ENCODE results near the gene WNT3A.

DNA sequence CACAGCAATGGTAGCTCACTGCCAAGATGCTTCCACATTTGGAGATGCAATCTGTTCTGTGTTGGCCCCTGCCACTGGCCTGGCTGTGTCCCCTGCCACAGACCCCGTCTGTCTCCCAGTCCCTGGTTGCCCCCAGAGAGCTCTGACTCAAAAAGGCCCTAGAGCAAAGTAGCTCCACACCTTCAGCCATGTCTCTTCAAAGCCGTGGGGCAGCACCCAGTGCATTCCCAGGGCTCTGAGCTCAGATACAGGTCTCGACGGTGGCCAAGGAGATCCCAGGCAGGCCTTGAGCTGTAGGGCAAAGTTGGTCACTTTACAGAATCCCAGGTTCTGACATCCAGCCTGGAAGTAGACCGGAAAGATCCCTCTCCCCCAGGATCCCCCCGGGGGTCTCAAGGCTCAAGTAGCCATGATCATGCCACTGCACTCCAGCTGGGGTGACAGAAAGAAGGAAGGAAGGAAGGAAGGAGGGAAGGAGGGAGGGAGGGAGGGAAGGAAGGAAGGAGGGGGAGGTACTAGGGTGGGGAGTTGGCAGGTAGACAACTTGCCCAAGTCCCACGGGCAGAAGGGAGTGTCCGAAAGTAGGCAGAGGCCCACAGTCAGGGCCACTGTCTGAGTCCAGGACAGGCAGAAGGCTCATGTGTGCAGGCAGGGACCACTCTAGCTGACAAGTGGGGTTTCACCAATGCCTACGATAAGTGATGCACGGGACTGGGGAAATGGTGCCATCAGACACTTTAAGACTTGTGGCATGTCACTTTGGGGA lies 71.0 kb downstream of the WNT3A start:
- TF ChIP-seq, protein P1, sequence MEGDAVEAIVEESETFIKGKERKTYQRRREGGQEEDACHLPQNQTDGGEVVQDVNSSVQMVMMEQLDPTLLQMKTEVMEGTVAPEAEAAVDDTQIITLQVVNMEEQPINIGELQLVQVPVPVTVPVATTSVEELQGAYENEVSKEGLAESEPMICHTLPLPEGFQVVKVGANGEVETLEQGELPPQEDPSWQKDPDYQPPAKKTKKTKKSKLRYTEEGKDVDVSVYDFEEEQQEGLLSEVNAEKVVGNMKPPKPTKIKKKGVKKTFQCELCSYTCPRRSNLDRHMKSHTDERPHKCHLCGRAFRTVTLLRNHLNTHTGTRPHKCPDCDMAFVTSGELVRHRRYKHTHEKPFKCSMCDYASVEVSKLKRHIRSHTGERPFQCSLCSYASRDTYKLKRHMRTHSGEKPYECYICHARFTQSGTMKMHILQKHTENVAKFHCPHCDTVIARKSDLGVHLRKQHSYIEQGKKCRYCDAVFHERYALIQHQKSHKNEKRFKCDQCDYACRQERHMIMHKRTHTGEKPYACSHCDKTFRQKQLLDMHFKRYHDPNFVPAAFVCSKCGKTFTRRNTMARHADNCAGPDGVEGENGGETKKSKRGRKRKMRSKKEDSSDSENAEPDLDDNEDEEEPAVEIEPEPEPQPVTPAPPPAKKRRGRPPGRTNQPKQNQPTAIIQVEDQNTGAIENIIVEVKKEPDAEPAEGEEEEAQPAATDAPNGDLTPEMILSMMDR (tag by site-specific recombination; IDR thresholded peaks at IDR 0.05): no peak
- TF ChIP-seq YY1 (tag by site-specific recombination; IDR thresholded peaks at IDR 0.05) (no peak), PRDM1 (tag by site-specific recombination; IDR thresholded peaks at IDR 0.05) (no peak), ZNF624 (tag by site-specific recombination; IDR thresholded peaks at IDR 0.05) (no peak), HOXC10 (CRISPR knock-in tag; IDR thresholded peaks at IDR 0.05) (no peak), ZNF132 (tag by site-specific recombination; IDR thresholded peaks at IDR 0.05; ENCODE audit: borderline replicate concordance) (no peak), RBAK (tag by site-specific recombination; IDR thresholded peaks at IDR 0.05) (no peak), ZNF701 (tag by site-specific recombination; IDR thresholded peaks at IDR 0.05) (no peak)
- TF ChIP-seq, protein P2, sequence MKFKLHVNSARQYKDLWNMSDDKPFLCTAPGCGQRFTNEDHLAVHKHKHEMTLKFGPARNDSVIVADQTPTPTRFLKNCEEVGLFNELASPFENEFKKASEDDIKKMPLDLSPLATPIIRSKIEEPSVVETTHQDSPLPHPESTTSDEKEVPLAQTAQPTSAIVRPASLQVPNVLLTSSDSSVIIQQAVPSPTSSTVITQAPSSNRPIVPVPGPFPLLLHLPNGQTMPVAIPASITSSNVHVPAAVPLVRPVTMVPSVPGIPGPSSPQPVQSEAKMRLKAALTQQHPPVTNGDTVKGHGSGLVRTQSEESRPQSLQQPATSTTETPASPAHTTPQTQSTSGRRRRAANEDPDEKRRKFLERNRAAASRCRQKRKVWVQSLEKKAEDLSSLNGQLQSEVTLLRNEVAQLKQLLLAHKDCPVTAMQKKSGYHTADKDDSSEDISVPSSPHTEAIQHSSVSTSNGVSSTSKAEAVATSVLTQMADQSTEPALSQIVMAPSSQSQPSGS (tag by site-specific recombination; IDR thresholded peaks at IDR 0.05; ENCODE audit: low read depth): no peak
- TF ChIP-seq, protein P3, sequence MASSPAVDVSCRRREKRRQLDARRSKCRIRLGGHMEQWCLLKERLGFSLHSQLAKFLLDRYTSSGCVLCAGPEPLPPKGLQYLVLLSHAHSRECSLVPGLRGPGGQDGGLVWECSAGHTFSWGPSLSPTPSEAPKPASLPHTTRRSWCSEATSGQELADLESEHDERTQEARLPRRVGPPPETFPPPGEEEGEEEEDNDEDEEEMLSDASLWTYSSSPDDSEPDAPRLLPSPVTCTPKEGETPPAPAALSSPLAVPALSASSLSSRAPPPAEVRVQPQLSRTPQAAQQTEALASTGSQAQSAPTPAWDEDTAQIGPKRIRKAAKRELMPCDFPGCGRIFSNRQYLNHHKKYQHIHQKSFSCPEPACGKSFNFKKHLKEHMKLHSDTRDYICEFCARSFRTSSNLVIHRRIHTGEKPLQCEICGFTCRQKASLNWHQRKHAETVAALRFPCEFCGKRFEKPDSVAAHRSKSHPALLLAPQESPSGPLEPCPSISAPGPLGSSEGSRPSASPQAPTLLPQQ (tag by site-specific recombination; IDR thresholded peaks at IDR 0.05): no peak
- TF ChIP-seq, protein P4, sequence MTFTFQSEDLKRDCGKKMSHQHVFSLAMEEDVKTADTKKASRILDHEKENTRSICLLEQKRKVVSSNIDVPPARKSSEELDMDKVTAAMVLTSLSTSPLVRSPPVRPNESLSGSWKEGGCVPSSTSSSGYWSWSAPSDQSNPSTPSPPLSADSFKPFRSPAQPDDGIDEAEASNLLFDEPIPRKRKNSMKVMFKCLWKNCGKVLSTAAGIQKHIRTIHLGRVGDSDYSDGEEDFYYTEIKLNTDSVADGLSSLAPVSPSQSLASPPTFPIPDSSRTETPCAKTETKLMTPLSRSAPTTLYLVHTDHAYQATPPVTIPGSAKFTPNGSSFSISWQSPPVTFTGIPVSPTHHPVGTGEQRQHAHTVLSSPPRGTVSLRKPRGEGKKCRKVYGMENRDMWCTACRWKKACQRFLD (tag by site-specific recombination; IDR thresholded peaks at IDR 0.05): no peak
- TF ChIP-seq, protein P5, sequence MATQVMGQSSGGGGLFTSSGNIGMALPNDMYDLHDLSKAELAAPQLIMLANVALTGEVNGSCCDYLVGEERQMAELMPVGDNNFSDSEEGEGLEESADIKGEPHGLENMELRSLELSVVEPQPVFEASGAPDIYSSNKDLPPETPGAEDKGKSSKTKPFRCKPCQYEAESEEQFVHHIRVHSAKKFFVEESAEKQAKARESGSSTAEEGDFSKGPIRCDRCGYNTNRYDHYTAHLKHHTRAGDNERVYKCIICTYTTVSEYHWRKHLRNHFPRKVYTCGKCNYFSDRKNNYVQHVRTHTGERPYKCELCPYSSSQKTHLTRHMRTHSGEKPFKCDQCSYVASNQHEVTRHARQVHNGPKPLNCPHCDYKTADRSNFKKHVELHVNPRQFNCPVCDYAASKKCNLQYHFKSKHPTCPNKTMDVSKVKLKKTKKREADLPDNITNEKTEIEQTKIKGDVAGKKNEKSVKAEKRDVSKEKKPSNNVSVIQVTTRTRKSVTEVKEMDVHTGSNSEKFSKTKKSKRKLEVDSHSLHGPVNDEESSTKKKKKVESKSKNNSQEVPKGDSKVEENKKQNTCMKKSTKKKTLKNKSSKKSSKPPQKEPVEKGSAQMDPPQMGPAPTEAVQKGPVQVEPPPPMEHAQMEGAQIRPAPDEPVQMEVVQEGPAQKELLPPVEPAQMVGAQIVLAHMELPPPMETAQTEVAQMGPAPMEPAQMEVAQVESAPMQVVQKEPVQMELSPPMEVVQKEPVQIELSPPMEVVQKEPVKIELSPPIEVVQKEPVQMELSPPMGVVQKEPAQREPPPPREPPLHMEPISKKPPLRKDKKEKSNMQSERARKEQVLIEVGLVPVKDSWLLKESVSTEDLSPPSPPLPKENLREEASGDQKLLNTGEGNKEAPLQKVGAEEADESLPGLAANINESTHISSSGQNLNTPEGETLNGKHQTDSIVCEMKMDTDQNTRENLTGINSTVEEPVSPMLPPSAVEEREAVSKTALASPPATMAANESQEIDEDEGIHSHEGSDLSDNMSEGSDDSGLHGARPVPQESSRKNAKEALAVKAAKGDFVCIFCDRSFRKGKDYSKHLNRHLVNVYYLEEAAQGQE (tag by site-specific recombination; IDR thresholded peaks at IDR 0.05): no peak
- TF ChIP-seq, protein P6, sequence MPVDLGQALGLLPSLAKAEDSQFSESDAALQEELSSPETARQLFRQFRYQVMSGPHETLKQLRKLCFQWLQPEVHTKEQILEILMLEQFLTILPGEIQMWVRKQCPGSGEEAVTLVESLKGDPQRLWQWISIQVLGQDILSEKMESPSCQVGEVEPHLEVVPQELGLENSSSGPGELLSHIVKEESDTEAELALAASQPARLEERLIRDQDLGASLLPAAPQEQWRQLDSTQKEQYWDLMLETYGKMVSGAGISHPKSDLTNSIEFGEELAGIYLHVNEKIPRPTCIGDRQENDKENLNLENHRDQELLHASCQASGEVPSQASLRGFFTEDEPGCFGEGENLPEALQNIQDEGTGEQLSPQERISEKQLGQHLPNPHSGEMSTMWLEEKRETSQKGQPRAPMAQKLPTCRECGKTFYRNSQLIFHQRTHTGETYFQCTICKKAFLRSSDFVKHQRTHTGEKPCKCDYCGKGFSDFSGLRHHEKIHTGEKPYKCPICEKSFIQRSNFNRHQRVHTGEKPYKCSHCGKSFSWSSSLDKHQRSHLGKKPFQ (tag by site-specific recombination; IDR thresholded peaks at IDR 0.05): no peak
